Measurements from ENCODE around the gene TSACC.
"Not testable (repeated sequence)": the region's sequence is repeated elsewhere in the genome, so short reads cannot be mapped to it uniquely, and the experiment has no call there.

TSACC gene

GRCh38 chr1:156347331-156347730, 9.0 kb downstream of the TSACC start:
- DNase-seq = no peak

- not testable (repeated sequence) for DNase-seq
These were observed 14.2 kb downstream of the TSACC start for GRCh38 chr1:156352481-156352880.

- DNase-seq = no peak
These were observed 18.0 kb downstream of the TSACC start for GRCh38 chr1:156356262-156356874.

GRCh38 chr1:156356875-156357534, 18.7 kb downstream of the TSACC start:
- peak; percentile 79 for DNase-seq

- no peak for DNase-seq
These were observed 19.7 kb downstream of the TSACC start for GRCh38 chr1:156357977-156358376.

GRCh38 chr1:156358641-156359040, 20.3 kb downstream of the TSACC start:
- no peak for DNase-seq

- DNase-seq = no peak
These were observed 20.9 kb downstream of the TSACC start for GRCh38 chr1:156359249-156359648.

GRCh38 chr1:156359973-156360372, 21.6 kb downstream of the TSACC start:
- no peak for DNase-seq

- DNase-seq = no peak
These were observed 22.2 kb downstream of the TSACC start for GRCh38 chr1:156360534-156360933.

GRCh38 chr1:156365754-156366153, 27.4 kb downstream of the TSACC start:
- no peak for DNase-seq

GRCh38 chr1:156366378-156367166, 28.2 kb downstream of the TSACC start:
- no peak for DNase-seq

- DNase-seq = no peak
These were observed 29.2 kb downstream of the TSACC start for GRCh38 chr1:156367383-156368156.

- DNase-seq = no peak
These were observed 29.9 kb downstream of the TSACC start for GRCh38 chr1:156368157-156368658.

GRCh38 chr1:156368889-156369684, 30.8 kb downstream of the TSACC start, which contains the start of gene RHBG:
RHBG (plus strand) TSS chr1:156369211; CDS start chr1:156369250, 39 bp downstream.
- DNase-seq = peak; percentile 38

GRCh38 chr1:156369685-156370286, 31.5 kb downstream of the TSACC start:
- DNase-seq = not testable (repeated sequence)

- no peak for DNase-seq
These were observed 33.4 kb downstream of the TSACC start for GRCh38 chr1:156371553-156372264.

GRCh38 chr1:156372265-156372586, 33.9 kb downstream of the TSACC start:
- DNase-seq = no peak

GRCh38 chr1:156372876-156373275, 34.5 kb downstream of the TSACC start:
- DNase-seq = no peak

- no peak for DNase-seq
These were observed 35.2 kb downstream of the TSACC start for GRCh38 chr1:156373546-156373945.

- no peak for DNase-seq
These were observed 37.8 kb downstream of the TSACC start for GRCh38 chr1:156376146-156376545.

Data from COR-L47 (cell line).